ENCODE measurements around the gene CCDC127.
"Not testable (repeated sequence)": the region's sequence is repeated elsewhere in the genome, so short reads cannot be mapped to it uniquely, and the experiment has no call there.

Gene CCDC127

DNA sequence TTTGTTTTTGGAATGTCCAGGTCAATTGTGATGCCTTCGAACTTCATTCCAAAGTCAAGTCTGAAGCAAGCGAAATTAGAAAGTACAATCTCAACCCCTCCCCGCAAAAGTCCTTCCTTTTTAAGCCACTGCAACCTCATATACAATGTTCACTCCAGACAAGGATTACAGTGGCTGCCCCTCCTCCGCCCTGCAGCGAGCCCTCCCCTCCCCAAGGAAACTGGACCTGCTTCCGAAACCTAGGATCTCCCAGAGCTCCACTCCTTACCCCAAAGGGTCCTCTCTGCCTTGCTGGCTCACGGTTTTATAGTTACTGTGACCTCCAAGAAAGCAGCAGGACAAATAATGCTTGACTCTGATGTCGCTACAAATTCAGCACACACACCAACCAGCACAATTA is 16.3 kb downstream of the CCDC127 start:
- DNase-seq, result no peak

DNA sequence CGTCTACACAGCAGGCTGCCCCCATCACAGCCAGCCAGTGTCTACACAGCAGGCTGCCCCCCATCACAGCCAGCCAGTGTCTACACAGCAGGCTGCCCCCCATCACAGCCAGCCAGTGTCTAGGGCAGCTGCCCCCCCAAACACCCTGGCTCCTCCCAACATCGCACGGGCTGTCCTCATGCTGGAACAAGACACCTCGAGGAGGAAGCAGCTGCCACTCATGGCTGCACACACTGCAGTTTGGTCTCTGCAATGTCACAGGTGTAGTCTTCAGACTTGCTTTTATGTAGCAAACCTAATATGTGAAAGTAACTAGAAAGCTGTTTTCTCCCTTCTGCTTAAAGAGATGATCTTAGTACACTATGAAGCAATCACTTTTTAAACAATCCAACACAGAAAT is 17.0 kb downstream of the CCDC127 start:
- no peak for DNase-seq

DNA sequence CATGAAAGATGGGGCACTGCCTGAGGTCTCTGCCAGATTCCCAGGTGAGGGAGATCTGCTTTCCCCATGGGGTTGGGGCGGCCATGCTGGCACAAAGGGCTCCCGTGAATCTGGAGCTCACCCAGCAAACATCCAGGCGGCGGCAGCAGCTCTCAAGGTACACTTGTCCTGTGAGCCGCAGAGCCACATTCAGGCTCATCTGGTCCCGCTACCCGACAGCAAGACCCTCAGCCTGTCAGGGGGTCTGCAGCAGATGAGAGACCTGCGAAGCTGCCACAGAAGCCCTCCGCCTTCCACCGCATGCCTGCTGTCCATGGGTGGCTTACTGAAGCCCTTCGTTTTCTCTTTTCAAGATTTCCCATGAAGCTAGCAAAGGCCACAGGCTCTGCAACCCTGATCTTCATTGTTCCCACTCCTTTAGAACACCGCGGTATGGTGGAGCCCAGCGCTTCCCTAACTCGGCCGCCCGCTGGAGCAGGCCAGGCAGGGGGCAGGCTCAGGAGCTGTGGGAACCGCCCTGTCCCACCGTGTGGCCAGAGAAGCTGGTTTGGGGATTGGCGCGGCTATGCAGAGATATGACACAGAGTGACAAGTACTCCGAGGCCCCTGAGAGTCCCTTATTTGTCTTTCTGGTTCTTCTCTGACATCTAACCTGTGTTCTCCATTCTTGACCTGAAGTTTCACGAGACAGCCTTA is 17.9 kb downstream of the CCDC127 start:
- DNase-seq, result no peak

DNA sequence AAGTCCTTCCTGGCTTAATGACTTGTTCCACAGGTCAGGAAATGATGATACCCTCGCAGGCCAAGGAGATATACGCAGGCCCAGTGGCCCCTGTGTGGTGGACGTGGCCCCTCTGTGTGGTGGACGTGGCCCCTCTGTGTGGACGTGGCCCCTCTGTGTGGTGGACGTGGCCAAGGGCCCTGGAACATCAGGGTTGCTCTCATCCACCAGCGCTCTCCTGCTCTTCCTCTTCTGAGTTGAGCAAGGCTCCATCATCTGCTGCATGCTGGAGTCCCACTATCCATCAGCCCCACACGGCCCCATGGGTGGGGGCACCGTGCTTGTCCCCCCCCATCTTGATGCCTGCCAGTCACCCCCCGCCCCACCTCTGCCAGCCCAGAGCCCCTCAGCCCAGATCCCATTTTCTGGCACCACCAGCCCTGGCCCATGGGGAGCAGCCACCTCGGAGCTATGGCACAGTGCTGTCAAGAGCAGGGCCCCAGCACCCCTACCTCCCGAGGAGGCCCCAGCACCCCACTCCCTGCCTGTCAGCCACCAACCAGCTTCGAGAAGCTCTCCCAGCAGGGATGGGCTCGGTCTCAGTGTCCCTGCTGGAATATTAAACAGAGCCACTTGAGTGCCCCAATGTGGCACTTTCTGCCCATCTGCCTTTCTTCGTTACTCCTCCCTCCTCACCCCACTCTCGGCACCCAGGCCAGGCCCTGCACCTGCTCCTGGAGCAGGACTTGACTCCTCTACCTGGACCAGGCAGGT is 18.6 kb downstream of the CCDC127 start:
- DNase-seq, result no peak

DNA sequence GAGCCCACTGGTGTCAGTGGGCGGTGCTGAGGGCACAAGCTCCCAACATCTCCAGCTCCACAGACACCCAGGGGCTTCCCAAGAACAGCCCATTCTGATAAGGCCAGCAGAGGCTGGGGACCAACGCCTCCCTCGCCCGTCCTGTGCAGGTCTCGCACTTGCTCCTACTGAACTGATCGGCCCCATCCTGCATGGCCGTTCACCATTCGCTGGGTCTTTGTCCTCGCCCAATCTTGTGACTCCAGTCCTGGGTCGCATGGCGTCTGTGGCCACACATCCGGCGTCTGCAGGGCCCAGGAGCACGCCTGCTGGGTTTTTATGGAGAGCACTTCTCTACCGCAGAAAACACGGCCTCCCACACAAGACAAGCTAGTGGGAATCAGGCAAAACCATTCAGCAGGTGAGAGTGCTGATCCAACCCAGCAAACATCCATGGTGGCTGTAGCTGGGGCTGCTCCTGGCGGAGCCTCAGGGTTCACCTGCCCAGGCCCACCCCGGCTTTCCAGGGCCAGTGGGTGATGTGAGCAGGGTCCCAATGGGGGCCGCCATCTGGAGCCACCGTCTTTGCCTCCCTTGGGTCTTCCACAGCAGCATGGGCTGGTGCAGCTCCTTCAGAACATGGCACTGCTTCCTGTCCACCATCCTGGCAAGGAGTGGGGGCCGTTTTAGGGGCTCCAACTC is 19.3 kb downstream of the CCDC127 start:
- DNase-seq, result no peak

DNA sequence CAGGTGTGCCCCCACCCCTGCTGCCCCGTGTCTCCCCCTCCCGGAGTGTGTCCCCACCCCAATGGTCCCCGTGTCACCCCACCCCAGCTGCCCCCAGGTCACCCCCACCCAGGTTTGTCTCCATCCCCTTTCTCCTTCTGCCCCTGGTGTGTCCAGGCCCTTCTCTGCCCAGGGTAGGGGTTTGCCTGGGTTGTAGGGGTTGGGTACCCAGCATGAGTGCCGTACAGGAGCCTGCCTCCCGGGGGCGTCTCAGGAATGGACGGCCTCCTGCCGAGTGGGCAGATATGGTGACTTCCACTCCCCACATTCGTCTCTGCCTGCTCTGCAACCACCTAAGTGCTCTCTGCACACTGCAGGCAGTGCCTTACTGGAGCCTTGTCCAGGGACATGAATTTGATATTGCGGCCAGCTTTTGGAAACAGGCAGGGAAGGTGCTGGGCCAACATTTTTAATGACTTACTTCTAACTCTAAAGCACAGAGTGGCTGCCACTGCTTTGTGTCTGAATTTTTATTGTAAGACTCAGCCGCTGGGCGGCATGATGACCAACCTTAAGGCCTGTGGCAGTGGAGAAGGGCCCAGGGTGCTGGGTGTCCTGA is 20.0 kb downstream of the CCDC127 start:
- DNase-seq, result no peak

DNA sequence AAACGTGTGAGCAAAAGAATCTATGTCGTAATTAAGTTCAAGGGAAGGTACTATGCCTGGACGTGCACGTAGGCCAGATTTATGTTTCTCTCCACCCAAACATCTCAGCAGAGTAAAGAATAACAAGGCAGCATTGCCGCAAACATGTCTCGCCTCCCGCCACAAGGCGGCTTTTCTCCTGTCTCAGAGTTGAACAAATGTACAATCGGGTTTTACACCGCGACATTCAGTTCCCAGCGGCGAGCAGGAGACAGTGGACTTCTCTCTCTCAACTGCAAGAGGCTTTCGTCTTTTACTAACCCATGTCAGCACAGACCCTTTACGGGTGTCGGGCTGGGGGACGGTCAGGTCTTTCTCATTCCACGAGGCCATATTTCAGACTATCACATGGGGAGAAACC is 20.9 kb downstream of the CCDC127 start:
- not testable (repeated sequence) for DNase-seq

DNA sequence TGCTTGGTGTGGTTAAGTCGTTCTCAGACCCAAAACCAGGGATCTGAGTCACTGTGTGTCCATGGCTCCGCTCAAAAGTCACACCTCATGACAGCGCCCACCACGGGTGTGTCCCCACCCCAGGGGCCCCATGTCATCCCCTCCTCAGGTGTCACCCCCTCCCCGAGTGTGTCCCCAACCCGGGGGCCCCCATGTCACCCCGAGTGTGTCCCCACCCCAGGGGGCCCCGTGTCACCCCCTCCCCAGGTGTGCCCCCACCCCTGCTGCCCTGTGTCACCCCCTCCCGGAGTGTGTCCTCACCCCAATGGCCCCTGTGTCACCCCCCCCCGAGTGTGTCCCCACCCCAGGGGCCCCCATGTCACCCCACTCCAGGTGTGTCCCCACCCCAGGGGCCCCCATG is 21.6 kb downstream of the CCDC127 start:
- no peak for DNase-seq

DNA sequence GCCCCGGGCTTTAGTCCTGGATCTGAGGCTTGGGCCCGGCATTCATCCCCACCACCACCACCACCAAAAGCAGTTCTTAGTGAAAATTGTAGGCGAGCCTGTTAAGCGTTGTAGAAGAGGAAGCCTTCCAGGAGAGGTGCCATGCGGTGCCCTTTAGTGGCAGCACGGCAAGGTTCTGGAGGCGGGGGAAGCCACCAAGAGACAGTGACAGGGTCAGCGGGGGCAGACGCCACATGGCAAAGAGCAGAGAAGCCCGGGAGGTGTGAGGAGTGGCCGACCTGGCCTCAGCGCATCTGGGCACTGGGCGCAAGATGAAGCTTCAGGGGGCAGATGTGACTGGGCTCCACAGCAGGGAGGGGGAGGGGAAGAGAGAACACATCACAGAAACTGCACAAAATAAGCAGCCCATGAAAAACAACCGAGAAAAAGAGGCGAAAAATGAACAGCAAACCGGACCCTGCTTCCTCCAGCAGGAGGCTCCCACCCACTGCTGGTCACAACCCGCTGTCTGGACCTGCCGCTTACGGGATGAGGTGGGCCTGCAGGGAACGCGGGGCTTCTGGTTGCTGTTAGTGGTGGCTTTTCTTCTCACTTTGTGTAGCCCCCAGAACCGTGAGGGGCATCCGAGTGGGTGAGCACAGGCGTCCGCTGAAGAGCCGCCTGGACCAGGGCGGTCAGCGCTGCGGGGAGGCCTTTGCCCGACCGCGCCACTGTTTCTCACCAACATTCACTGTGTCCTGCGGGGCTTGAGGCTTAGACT is 22.4 kb downstream of the CCDC127 start:
- DNase-seq, result no peak

DNA sequence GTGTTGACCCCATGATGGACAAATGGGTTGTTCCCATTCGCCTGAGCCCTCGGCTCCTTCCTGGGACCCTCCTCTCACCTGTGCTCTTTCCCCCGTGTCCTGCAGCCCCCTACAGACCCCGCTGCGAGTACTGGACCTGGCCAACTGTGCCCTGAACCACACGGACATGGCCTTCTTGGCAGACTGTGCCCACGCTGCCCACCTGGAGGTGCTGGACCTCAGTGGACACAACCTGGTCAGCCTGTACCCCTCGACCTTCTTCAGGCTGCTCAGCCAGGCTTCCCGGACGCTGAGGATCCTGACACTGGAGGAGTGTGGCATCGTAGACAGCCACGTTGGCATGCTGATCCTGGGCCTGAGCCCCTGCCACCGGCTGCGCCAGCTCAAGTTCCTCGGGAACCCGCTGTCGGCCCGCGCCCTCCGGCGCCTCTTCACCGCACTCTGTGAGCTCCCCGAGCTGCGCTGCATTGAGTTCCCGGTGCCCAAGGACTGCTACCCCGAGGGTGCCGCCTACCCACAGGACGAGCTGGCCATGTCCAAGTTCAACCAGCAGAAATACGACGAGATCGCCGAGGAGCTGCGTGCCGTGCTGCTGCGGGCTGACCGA is 23.2 kb downstream of the CCDC127 start:
- no peak for DNase-seq

DNA sequence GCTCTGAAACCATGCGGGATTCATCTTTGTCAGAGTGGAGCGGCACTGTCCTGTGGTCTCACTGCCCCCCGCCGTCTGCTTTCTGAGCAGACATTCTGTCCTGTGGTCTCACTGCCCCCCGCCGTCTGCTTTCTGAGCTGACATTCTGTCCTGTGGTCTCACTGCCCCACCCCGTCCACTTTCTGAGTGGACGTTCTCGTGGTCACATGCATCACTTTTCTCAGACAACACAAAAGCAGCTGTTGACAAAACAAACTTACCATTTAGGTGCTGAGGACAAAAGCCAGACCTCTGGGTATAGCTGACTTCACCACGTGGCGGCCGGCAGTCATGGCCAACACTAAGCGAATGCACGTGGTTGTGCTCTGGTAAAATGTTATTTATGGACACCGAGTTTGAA is 23.9 kb downstream of the CCDC127 start:
- DNase-seq, result no peak

DNA sequence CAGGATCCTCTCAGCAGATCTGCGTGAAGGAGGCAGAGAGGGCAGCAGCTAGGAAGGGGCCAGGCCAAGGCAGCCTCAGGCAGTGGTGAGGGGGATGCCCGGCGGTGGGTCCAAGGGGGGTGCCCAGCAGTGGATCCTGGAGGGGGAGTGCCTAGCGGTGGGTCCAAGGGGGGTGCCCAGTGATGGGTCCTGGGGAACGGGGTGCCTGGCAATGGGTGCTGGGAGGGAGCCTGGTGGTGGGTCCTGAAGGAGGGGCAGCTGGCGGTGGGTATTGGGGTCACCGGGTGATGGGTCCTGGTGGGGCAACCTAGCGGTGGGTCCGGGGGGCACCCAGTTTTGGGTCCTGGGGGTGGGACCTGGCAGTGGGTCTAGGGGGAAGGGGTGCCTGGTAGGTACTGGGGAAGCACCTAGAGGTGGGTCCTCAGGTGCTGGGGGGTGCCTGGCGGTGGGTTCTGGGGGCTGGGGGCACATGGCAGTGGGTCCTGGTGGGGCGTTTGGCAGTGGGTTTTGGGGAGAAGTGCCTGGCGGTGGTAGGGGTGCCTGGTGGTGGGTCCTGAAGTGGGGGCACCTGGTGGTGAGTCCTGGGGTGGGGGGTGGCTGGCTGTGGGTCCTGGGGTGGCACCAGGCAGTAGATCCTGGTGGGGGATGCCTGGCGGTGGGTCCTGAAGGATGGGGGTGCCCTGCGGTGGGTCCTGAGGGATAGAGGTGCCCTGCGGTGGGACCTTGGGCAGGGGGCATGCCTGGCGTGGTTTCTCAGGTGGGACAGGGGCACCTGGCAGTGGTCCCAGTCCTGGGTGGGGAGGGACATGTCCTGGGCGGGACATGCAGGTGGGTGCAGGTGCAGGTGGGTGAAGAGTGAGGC is 24.8 kb downstream of the CCDC127 start:
- no peak for DNase-seq

DNA sequence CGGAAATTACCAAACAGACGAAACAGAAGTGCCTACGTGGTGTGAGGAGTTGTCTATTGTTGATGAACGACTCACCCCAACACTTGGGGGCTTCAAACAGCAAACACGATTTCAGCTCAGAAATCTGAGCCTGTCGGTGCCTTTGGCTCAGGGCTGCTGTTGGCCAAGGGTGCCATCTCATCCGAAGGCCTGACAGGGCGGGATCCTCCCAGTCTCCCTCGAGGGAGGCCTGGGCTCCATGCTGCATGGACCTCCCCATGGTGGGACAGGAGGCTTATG is 25.3 kb downstream of the CCDC127 start:
- no peak for DNase-seq

DNA sequence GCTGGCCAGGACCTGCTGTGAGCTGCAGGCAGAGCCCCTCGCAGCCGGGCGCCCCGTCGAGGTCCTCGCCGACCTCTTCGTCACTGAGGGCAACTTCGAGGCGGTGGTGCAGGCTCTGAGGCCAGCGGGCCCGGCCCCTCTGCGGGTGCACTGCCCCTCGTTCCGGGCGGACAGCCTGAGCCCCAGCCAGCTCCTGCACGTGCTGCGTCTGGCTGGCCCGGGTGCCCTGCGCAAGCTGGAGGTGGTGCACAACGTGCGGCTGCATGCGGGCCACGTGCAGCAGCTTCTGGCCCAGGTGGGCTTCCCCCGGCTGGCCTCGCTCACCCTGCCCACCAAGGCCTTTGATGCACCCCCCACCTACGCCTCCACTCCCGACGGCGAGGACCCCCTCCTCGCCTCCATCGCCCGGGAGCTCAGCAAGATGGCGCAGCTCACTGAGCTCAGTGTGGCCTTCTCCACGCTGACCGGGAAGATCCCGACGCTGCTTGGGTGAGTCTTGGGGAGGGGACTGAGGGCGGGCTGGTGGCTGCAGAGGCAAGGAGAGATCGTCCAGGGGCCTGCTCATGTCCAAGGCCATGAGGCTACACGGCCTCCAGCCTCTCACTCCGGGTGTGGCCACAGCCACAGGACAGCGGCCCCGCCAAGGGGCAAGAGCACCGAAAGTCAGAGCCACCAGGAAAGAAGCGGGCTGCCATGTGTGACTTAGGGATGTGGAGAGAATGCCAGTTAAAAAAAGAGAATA is 25.8 kb downstream of the CCDC127 start:
- no peak for DNase-seq

DNA sequence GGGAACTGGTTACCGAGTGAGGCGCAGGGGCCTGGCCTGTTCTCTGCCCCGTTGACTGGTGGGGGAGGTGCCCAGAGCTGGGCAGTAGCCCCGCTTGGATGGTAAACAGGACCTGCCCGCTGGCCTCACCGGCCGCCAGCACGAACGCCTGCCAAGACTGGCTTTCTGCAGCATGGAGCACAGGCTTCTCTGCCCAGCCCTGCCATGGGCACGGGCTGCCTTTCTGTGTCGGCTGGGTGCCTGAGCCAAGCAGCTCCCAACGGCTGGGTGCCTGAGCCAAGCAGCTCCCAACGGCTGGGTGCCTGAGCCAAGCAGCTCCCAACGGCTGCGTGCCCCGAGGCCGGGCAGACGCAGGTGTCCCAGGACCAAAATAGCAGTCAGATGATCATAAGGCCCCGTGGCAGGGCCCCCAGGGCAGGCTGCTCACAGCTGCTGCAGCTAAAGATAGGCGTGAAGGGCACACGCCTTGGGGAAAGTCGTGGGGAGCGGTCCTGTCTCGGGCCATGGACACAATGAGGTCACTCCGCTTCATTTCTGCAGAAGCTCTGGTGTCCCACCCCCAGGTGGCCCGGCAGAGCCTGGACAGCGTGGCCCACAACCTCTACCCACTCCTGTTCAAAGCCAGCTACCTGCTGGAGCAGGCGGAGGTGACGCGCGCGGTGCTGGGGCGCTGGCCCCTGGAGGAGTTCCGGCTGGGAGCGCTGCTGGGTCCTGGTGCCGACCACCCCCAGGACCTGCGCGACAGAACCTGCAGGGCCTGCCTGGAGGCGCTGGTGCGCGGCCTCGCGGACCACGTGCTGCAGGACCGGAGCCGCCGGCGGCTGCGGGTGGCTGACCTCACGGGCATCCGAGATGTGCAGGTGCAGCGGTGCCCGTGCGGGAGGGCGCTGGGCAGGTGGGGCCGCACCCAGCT is 26.7 kb downstream of the CCDC127 start, which contains the start of gene LRRC14B:
Gene LRRC14B (plus strand): TSS at position 460 of the 913 bp plus-strand sequence. CDS start 44 bp downstream, at position 504.
- DNase-seq, result no peak

DNA sequence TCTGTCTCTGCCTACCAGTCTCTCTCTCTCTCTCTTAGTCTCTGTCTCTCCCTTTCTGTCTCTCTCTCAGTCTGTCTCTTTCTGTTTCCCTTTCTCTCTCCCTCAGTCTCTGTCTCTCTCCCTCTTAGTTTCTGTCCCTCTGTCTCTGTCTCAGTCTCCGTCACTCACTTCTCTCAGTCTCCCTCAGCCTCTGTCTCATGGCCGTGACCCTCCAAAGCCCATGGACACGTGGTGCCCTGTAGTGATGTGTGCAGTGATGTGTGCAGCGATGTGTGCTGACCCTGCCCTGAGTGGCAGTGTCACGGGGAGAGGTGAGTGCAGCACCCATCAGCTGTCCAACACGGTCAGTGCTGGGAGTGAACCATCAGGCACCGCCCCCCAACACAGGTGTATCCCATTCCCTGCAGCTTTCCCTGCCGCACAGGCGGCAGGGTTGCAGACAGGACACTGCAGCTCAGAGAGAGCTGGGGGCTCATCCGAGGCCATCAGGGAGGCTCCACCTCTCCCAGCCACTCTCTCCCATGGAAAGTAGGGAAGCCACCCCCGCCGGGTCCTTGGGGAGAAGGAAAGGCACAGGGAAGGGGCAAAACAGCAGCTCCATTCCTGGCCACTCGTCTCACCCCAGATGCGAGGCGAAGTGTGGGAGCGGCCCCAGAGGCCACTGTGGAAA is 27.5 kb downstream of the CCDC127 start:
- DNase-seq, result no peak

DNA sequence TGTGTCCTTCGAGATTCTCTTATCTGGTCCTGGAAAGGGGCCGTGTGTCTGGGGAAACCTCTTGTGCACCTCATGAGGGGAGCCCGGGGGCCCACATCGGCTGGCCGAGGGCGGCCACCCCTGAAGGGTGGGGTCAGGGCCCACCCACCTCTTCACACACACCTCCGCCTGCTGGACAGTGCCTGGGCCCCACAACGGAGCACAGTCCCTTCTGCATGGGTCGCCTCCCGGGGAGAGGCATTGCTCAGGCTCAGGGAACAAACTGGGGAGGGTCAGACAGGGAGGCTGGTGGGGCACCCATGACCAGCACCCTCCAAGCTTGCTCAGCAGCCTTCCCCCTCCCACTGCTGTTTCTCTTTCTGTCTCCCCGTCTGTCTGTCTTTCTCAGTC is 28.0 kb downstream of the CCDC127 start:
- no peak for DNase-seq

DNA sequence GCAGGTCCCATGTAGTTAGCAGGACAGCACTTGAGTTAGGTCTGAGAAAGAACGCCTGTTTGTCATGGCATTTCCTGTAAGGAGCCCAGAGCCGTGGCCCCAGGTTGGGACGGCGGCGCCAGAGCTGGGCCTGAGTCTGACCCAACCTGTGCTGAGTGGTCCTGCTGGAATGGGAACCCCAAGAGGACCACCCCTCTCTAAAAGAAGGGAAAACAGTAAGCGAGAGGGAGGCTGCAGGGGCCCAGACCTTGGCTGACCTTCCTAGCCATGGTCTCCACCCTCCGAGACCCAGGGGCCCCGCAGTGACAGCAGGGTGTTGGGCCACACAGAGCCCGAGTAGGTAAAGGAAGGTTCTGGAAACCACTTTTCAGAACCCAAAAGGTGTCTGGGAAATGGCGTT is 28.5 kb downstream of the CCDC127 start:
- no peak for DNase-seq
